ENCODE results near the gene ABCA2. TPM values are rescaled to one million over a fixed set of nuclear protein-coding genes. Genes with fewer than 3 reads are reported as not detected.

Gene ABCA2
- total and polyA plus RNA-seq, 9 of the 15 experiments (the other 6 are each of a cell fraction or from before 2014, with no cell fraction given) = 0.69 to 16.3 (median 6.1) TPM; not detected in 2

GRCh38 chr9:136978073-136978864, 49.8 kb downstream of the ABCA2 start (continued):
- TF ChIP-seq MLX (CRISPR knock-in tag; conservative IDR thresholded peaks at IDR 0.05) (no peak), ARHGAP35 (IDR thresholded peaks at IDR 0.05; ENCODE audit: partially characterized antibody) (no peak), AFF4 (CRISPR knock-in tag; IDR thresholded peaks at IDR 0.05) (no peak), TOE1 (IDR thresholded peaks at IDR 0.05; ENCODE audit: borderline replicate concordance) (peak; percentile 31; the same call in 1 of the 2 replicates), TOE1 (CRISPR knock-in tag; IDR thresholded peaks at IDR 0.05; ENCODE audit: borderline replicate concordance, low read depth) (no peak), MCM3 (IDR thresholded peaks at IDR 0.05) (no peak), GTF3C2 (IDR thresholded peaks at IDR 0.05; ENCODE audit: borderline replicate concordance, extremely low read depth, insufficient read length) (no peak), CREB3L1 (IDR thresholded peaks at IDR 0.05; ENCODE audit: borderline replicate concordance, low read depth) (no peak), ZNF639 (CRISPR knock-in tag; conservative IDR thresholded peaks at IDR 0.05 in 1 of 2, IDR thresholded peaks at IDR 0.05 in 1 of 2) (no peak), GATAD2A (IDR thresholded peaks at IDR 0.05) (no peak; the same call in 1 of the 2 replicates), ZNF165 (CRISPR knock-in tag; IDR thresholded peaks at IDR 0.05; ENCODE audit: borderline replicate concordance) (no peak), ZNF124 (CRISPR knock-in tag; IDR thresholded peaks at IDR 0.05) (no peak), ZNF212 (CRISPR knock-in tag; IDR thresholded peaks at IDR 0.05) (no peak), ZNF263 (CRISPR knock-in tag; IDR thresholded peaks at IDR 0.05; ENCODE audit: borderline replicate concordance) (no peak), ZNF778 (CRISPR knock-in tag; IDR thresholded peaks at IDR 0.05) (no peak), ZFP36 (IDR thresholded peaks at IDR 0.05; ENCODE audit: low read depth, low read length, partially characterized antibody) (no peak)
